H1 (cell line): ENCODE measurements around the gene C14orf132. TPM values are rescaled to one million over a fixed set of nuclear protein-coding genes. Genes with fewer than 3 reads are reported as not detected.

Source experiments
- CTCF ChIA-PET: fragments of 300-600 bp; sonication (Branson Sonifier 250); formaldehyde crosslinking; loops from one replicate; lab custom pipeline; 2021; ENCODE audit not compliant: partially characterized antibody; lab: Charles Lee
- POLR2A ChIA-PET: fragments of 300-600 bp; sonication (Branson Sonifier 250); formaldehyde crosslinking; loops from one replicate; lab custom pipeline; 2021; ENCODE audit warnings: inconsistent platforms; ENCODE audit not compliant: partially characterized antibody; lab: Charles Lee
- DNase-seq, 2 experiments: peaks; one replicate each; pipeline versions ENCODE4 v3.0.0 to v3.0.0-alpha.2; 2010 to 2022; ENCODE audit warnings: low spot score in 2 of 2, low read depth in 1 of 2, mixed read lengths in 1 of 2
- FAIRE-seq: peaks from 2 replicates; lab custom pipeline; 2011; peaks lifted over from hg19 to GRCh38; lab: Jason Lieb, UNC
- H2AFZ ChIP-seq: 2 replicates; pipeline ENCODE4 v1.8.1; 2012; ENCODE audit warnings: low read length, inconsistent platforms
- H2AK5ac ChIP-seq: 2 replicates; pipeline ENCODE4 v1.6.1; 2013; ENCODE audit warnings: low read depth, low read length
- H2BK120ac ChIP-seq: replicated peaks from 2 replicates; pipeline ENCODE3; 2013; ENCODE audit warnings: low read depth, low read length, inconsistent platforms
- H2BK12ac ChIP-seq: 2 replicates; pipeline ENCODE4 v1.6.1; 2013; ENCODE audit warnings: low read depth, low read length
- H2BK15ac ChIP-seq: 2 replicates; pipeline ENCODE4 v1.6.1; 2013; ENCODE audit warnings: low read length
- H2BK20ac ChIP-seq: 2 replicates; pipeline ENCODE4 v1.6.1; 2013; ENCODE audit warnings: low read length
- H2BK5ac ChIP-seq: 2 replicates; pipeline ENCODE4 v1.6.1; 2013; ENCODE audit warnings: low read depth, low read length
- H3K14ac ChIP-seq: 2 replicates; pipeline ENCODE4 v1.6.1; 2013; ENCODE audit warnings: inconsistent platforms; ENCODE audit not compliant: insufficient read length
- H3K18ac ChIP-seq: 2 replicates; pipeline ENCODE4 v1.6.1; 2013; ENCODE audit warnings: low read length; ENCODE audit errors: extremely low read depth
- H3K23ac ChIP-seq: 2 replicates; pipeline ENCODE4 v1.6.1; 2013; ENCODE audit warnings: inconsistent platforms; ENCODE audit not compliant: insufficient read length
- H3K23me2 ChIP-seq: 2 replicates; pipeline ENCODE4 v1.6.1; 2013; ENCODE audit warnings: low read depth, low read length
- H3K27ac ChIP-seq: 2 replicates; pipeline ENCODE4 v1.6.1; 2011; ENCODE audit warnings: low read depth, low read length, inconsistent platforms
- H3K27me3 ChIP-seq, 4 experiments: replicated peaks in 1 of 4; 1 replicate in 1 of 4; 2 replicates in 3 of 4; pipeline versions ENCODE4 v1.6.1 to v1.8.1; 2011 to 2013; ENCODE audit warnings: low read length in 3 of 4, mild to moderate bottlenecking in 3 of 4, inconsistent platforms in 2 of 4, mixed read lengths in 2 of 4, moderate library complexity in 1 of 4; ENCODE audit not compliant: control insufficient read depth in 3 of 4, insufficient read depth in 3 of 4; ENCODE audit errors: extremely low read depth in 1 of 4
- H3K36me3 ChIP-seq, 4 experiments: 2 replicates each; pipeline versions ENCODE4 v1.6.1 to v1.8.1; 2011 to 2013; ENCODE audit warnings: mild to moderate bottlenecking in 4 of 4, low read length in 3 of 4, moderate library complexity in 2 of 4, control low read depth in 1 of 4, inconsistent platforms in 1 of 4; ENCODE audit not compliant: insufficient read depth in 4 of 4, control insufficient read depth in 2 of 4
- H3K4ac ChIP-seq: replicated peaks from 2 replicates; pipeline ENCODE3; 2013; ENCODE audit warnings: low read length, low read depth, mixed read lengths, inconsistent platforms; ENCODE audit not compliant: insufficient read length
- H3K4me1 ChIP-seq, 4 experiments: replicated peaks in 1 of 4; 1 replicate in 1 of 4; 2 replicates in 3 of 4; pipeline versions ENCODE4 v1.6.1 to v1.8.1; 2011 to 2013; ENCODE audit warnings: low read length in 3 of 4, inconsistent platforms in 2 of 4, mixed read lengths in 1 of 4; ENCODE audit not compliant: insufficient read depth in 4 of 4, control insufficient read depth in 3 of 4
- H3K4me2 ChIP-seq, 2 experiments: 2 replicates each; pipeline versions ENCODE4 v1.6.1 to v1.8.1; 2011 to 2013; ENCODE audit warnings: low read depth in 2 of 2, low read length in 2 of 2, control low read depth in 1 of 2, inconsistent platforms in 1 of 2, mild to moderate bottlenecking in 1 of 2; ENCODE audit not compliant: insufficient read depth in 1 of 2
- H3K4me3 ChIP-seq, 4 experiments: fragments of 200-600, 300-600 bp in 1 of 4; sonication (generic), shearing (Covaris generic), sonication (Bioruptor Twin) in 1 of 4; 2 replicates each; pipeline versions ENCODE4 v1.5.1 to v1.8.1; 2011 to 2016; ENCODE audit warnings: low read length in 4 of 4, low read depth in 3 of 4, control low read depth in 2 of 4, inconsistent platforms in 2 of 4, mild to moderate bottlenecking in 2 of 4, mixed read lengths in 1 of 4, moderate library complexity in 1 of 4; ENCODE audit not compliant: insufficient read depth in 2 of 4; ENCODE audit errors: extremely low read depth in 1 of 4
- H3K56ac ChIP-seq: replicated peaks from 2 replicates; pipeline ENCODE3; 2013; ENCODE audit warnings: low read depth, mild to moderate bottlenecking, mixed read lengths, low read length, inconsistent platforms; ENCODE audit not compliant: insufficient read length
- H3K79me1 ChIP-seq: 2 replicates; pipeline ENCODE4 v1.6.1; 2013; ENCODE audit warnings: low read depth, low read length, control low read depth
- H3K79me2 ChIP-seq, 2 experiments: 2 replicates each; pipeline versions ENCODE4 v1.6.1 to v1.8.1; 2012 to 2013; ENCODE audit warnings: low read length in 2 of 2, mild to moderate bottlenecking in 2 of 2, inconsistent platforms in 1 of 2; ENCODE audit not compliant: insufficient read depth in 2 of 2, control insufficient read depth in 1 of 2
- H3K9ac ChIP-seq, 4 experiments: replicated peaks in 1 of 4; 1 replicate in 1 of 4; 2 replicates in 3 of 4; pipeline versions ENCODE4 v1.6.1 to v1.8.1; 2011 to 2013; ENCODE audit warnings: low read depth in 3 of 4, low read length in 3 of 4, control low read depth in 2 of 4, mild to moderate bottlenecking in 2 of 4, moderate library complexity in 2 of 4, inconsistent platforms in 1 of 4; ENCODE audit errors: extremely low read depth in 1 of 4
- H3K9me3 ChIP-seq, 2 experiments: 2 replicates each; pipeline versions ENCODE4 v1.6.1 to v1.8.1; 2012 to 2013; ENCODE audit warnings: mild to moderate bottlenecking in 2 of 2, moderate library complexity in 2 of 2, control low read depth in 1 of 2, inconsistent platforms in 1 of 2, low read depth in 1 of 2, low read length in 1 of 2, mixed read lengths in 1 of 2; ENCODE audit not compliant: insufficient read depth in 2 of 2
- H4K20me1 ChIP-seq, 2 experiments: replicated peaks in 1 of 2; 2 replicates each; pipeline versions ENCODE3 to v1.8.1; 2011 to 2013; ENCODE audit warnings: inconsistent platforms in 2 of 2, low read length in 2 of 2, mild to moderate bottlenecking in 1 of 2; ENCODE audit not compliant: insufficient read depth in 2 of 2, control insufficient read depth in 1 of 2
- H4K5ac ChIP-seq: 2 replicates; pipeline ENCODE4 v1.6.1; 2013; ENCODE audit warnings: low read length, low read depth, mixed read lengths, inconsistent platforms; ENCODE audit not compliant: insufficient read length
- H4K8ac ChIP-seq: 2 replicates; pipeline ENCODE4 v1.8.0; 2013; ENCODE audit warnings: mild to moderate bottlenecking, moderate library complexity, low read length, inconsistent platforms; ENCODE audit not compliant: insufficient read depth; ENCODE audit errors: extremely low read depth
- H4K91ac ChIP-seq: replicated peaks from 2 replicates; pipeline ENCODE3; 2013; ENCODE audit warnings: low read length, mixed read lengths, inconsistent platforms; ENCODE audit not compliant: insufficient read length
- EGR1 ChIP-seq: IDR thresholded peaks from 2 replicates; pipeline ENCODE4 v1.6.1; 2011; ENCODE audit warnings: low read depth, low read length, borderline replicate concordance
- NRF1 ChIP-seq: IDR thresholded peaks from 2 replicates; pipeline ENCODE4 v1.6.1; 2011; ENCODE audit warnings: mild to moderate bottlenecking, low read depth, low read length, improper control_type of control experiment
- PHF8 ChIP-seq: fragments of 200-600 bp; sonication (generic); conservative IDR thresholded peaks from 2 replicates; pipeline ENCODE4 v1.7.1; 2012; ENCODE audit warnings: low read depth, mild to moderate bottlenecking, inconsistent platforms, low read length, moderate library complexity
- SAP30 ChIP-seq: fragments of 300-600 bp; sonication (generic); IDR thresholded peaks from 2 replicates; pipeline ENCODE4 v1.7.1; 2012; ENCODE audit warnings: low read length, moderate library complexity, mild to moderate bottlenecking, inconsistent platforms; ENCODE audit not compliant: insufficient read depth, insufficient replicate concordance
- SP4 ChIP-seq: IDR thresholded peaks from 2 replicates; pipeline ENCODE4 v1.6.1; 2012; ENCODE audit warnings: low read length, inconsistent platforms
- ZNF274 ChIP-seq: IDR thresholded peaks from 2 replicates; pipeline ENCODE4 v1.7.0; 2012; ENCODE audit warnings: low read length, borderline replicate concordance; ENCODE audit errors: extremely low read depth
- WGBS, 2 experiments: shearing (Covaris generic) in 1 of 2; methylation state at CpG; one replicate each; pipeline versions ENCODE4 v1.1.6 to v1.1.7; 2013 to 2015; ENCODE audit warnings: low lambda C conversion rate in 2 of 2, mixed read lengths in 2 of 2, inconsistent platforms in 1 of 2, low coverage in 1 of 2, missing lambda C conversion rate in 1 of 2; ENCODE audit not compliant: insufficient replicate concordance in 2 of 2, insufficient coverage in 1 of 2, insufficient read length in 1 of 2; ENCODE audit errors: extremely low coverage in 1 of 2, missing lambda C conversion rate in 1 of 2; 5-methylcytosine and 5-hydroxymethylcytosine counted together
- polyA plus RNA-seq, 7 experiments: library from polyadenylated mRNA; depleted of rRNA in 3 of 7; stranded (reverse) in 5 of 7; unstranded in 2 of 7; fragments of >200 nt in 5 of 7; fragments of 200-250 nt in 2 of 7; gene quantifications; 1 replicate in 5 of 7; 2 replicates in 1 of 7; 4 replicates in 1 of 7; pipeline versions ENCODE4 v1.2.1 to v1.2.3, GENCODE V29; 2011 to 2013; ENCODE audit warnings: missing spikeins in 2 of 7, mixed read lengths in 2 of 7
- total RNA-seq: library from RNA; stranded (reverse); fragmentation: NEBNext Ultra II Directional; extraction: Animal tissue kit (Norgen Biotek cat#: 25700); gene quantifications from 2 replicates; pipeline ENCODE4 v1.2.1, GENCODE V29; 2021
- TF ChIP-seq, protein P1 (sequence below): IDR thresholded peaks from 2 replicates; pipeline ENCODE4 v1.6.1; 2012; ENCODE audit warnings: low read length, inconsistent platforms
- TF ChIP-seq, protein P2 (sequence below): IDR thresholded peaks from 2 replicates; pipeline ENCODE4 v1.6.1; 2011; ENCODE audit warnings: low read depth, mild to moderate bottlenecking, low read length; ENCODE audit not compliant: insufficient read depth
- TF ChIP-seq, protein P3 (sequence below), 3 experiments: IDR thresholded peaks; 1 replicate in 2 of 3; 2 replicates in 1 of 3; pipeline versions ENCODE4 v1.5.1 to v1.6.1; 2011; ENCODE audit warnings: low read length in 3 of 3, mild to moderate bottlenecking in 3 of 3, inconsistent platforms in 2 of 3, low read depth in 1 of 3, moderate library complexity in 1 of 3; ENCODE audit not compliant: insufficient read depth in 1 of 3; ENCODE audit errors: control extremely low read depth in 1 of 3

The C14orf132 gene
- total and polyA plus RNA-seq, 2 of the 8 experiments (the other 6 are each of a cell fraction or from before 2014, with no cell fraction given) = 11.7 to 32.5 TPM

DNA sequence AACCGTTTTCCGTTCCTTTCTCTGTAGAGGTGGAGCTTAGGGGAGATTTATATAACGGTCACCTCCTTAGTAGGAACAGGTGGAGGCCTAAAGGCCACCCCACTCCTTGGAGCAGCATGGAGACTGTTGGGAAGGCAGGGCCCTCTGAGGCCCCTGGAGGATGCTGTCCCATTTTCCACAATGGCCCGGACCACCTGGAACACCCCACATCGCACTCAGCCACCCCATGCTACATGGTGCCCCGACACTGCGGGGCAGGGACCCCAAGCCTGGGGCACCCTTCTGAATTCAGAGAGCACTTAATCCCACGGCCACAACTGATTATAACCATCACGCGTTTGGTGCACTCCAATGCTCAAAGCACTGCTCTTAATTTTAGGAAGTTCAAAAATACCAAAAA lies 41.4 kb downstream of the C14orf132 start:
- no peak for FAIRE-seq
- TF ChIP-seq, protein P1, sequence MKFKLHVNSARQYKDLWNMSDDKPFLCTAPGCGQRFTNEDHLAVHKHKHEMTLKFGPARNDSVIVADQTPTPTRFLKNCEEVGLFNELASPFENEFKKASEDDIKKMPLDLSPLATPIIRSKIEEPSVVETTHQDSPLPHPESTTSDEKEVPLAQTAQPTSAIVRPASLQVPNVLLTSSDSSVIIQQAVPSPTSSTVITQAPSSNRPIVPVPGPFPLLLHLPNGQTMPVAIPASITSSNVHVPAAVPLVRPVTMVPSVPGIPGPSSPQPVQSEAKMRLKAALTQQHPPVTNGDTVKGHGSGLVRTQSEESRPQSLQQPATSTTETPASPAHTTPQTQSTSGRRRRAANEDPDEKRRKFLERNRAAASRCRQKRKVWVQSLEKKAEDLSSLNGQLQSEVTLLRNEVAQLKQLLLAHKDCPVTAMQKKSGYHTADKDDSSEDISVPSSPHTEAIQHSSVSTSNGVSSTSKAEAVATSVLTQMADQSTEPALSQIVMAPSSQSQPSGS = no peak
- TF ChIP-seq, protein P2, sequence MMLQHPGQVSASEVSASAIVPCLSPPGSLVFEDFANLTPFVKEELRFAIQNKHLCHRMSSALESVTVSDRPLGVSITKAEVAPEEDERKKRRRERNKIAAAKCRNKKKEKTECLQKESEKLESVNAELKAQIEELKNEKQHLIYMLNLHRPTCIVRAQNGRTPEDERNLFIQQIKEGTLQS = no peak
- TF ChIP-seq SAP30 = no peak
- no peak for TF ChIP-seq NRF1
- TF ChIP-seq, protein P3, sequence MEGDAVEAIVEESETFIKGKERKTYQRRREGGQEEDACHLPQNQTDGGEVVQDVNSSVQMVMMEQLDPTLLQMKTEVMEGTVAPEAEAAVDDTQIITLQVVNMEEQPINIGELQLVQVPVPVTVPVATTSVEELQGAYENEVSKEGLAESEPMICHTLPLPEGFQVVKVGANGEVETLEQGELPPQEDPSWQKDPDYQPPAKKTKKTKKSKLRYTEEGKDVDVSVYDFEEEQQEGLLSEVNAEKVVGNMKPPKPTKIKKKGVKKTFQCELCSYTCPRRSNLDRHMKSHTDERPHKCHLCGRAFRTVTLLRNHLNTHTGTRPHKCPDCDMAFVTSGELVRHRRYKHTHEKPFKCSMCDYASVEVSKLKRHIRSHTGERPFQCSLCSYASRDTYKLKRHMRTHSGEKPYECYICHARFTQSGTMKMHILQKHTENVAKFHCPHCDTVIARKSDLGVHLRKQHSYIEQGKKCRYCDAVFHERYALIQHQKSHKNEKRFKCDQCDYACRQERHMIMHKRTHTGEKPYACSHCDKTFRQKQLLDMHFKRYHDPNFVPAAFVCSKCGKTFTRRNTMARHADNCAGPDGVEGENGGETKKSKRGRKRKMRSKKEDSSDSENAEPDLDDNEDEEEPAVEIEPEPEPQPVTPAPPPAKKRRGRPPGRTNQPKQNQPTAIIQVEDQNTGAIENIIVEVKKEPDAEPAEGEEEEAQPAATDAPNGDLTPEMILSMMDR (IDR thresholded peaks at IDR 0.05; ENCODE audit: control extremely low read depth in 1 of 3, insufficient read depth in 1 of 3, low read depth in 1 of 3, low read length in 3 of 3) = no peak
- TF ChIP-seq SP4 = no peak
- TF ChIP-seq PHF8 = no peak
- TF ChIP-seq ZNF274 = no peak
- TF ChIP-seq EGR1 = no peak

More for the DNA sequence above, 41.4 kb downstream of the C14orf132 start:
- Histone ChIP-seq H3K18ac (no peak overlapping the region), H3K23ac (no peak overlapping the region), H3K27me3 (no peaks in the 10 kb centered on the region), H3K14ac (no peak overlapping the region), H3K56ac (no peak overlapping the region), H3K79me2 (no peaks in the 10 kb centered on the region), H4K20me1 (peaks cover 0 to 5% of the 10 kb centered on the region in 2 experiments), H2BK12ac (no peak overlapping the region), H3K4ac (no peak overlapping the region), H3K36me3 (no peaks in the 10 kb centered on the region), H3K4me3 (no peak overlapping the region), H2BK5ac (no peak overlapping the region), H3K23me2 (no peaks in the 10 kb centered on the region), H2BK15ac (no peak overlapping the region), H3K4me2 (no peak overlapping the region), H3K9ac (no peak overlapping the region), H3K9me3 (no peaks in the 10 kb centered on the region), H2BK120ac (no peak overlapping the region), H3K79me1 (peaks cover 6% of the 10 kb centered on the region; the same call in 1 of the 2 replicates), H3K4me1 (no peaks in the 10 kb centered on the region), H3K27ac (no peak overlapping the region), H4K91ac (no peak overlapping the region), H2AK5ac (no peak overlapping the region), H2BK20ac (no peak overlapping the region), H4K5ac (no peak overlapping the region), H4K8ac (no peak overlapping the region), H2AFZ (no peak overlapping the region)
- POLR2A ChIA-PET = no interaction called here
- DNase-seq = no peak
- WGBS, 2 experiments = 93% methylated on average over 10 of the region's 10 CpGs; no CpG with 5 or more reads in 1 of the 2 experiments
- CTCF ChIA-PET = no interaction called here
